Measurements from ENCODE around the gene CDKL4. TPM values are rescaled to one million over a fixed set of nuclear protein-coding genes. Genes with fewer than 3 reads are reported as not detected.

CDKL4 gene
- total RNA-seq, 4 donors from 2014 or later: 0.48 to 1.5 TPM; not detected in 2

DNA sequence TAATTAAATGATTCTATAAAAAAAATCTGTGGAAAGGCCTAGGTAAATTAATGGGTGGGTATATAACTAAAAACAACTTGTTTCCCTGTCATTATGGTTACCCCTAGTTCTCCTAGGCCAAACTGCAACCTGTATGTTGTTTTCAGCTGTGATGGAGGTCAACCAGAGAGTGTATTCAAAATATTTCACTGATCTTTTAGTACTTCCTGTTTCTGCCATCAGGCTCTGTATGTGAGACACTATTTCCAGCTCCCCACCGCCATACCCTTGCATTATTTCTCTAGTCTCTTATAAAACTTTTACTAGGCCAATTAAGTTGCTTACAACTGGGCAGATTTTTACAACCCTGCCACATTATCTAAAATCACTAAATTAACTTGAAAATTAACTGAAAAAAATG lies 21.0 kb upstream of the CDKL4 start:
- H3K4me3 ChIP-seq: no peak overlapping the region
- WGBS: 86% methylated on average over 1 of the region's 1 CpG
- DNase-seq (ENCODE audit: low spot score in 2 of 2): no peak

DNA sequence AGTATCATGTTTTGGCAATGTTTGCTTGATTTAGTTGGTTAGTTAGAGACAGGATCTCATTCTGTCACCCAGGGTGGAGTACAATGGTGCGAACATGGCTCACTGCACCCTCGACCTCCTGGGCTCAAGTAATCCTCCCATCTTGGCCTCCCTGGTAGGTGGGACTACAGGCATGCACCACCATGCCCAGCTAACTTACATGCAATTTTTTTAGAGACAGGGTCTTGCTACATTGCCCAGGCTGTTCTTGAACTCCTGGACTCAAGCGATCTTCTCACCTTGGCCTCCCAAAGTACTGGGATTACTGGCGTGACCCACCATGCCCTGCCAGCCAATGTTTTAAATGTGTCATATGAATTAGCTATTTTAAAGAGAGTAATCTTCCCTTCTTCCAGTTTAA lies 16.3 kb upstream of the CDKL4 start:
- peaks cover 54% of the 10 kb centered on the region for H3K36me3 ChIP-seq
- H3K4me3 ChIP-seq: no peak overlapping the region
- TF ChIP-seq EP300 (IDR thresholded peaks at IDR 0.05) (no peak), POLR2AphosphoS5 (IDR thresholded peaks at IDR 0.05) (no peak)
- 90% methylated on average over 4 of the region's 4 CpGs for WGBS
- DNase-seq (ENCODE audit: low spot score in 2 of 2): no peak
- no peaks in the 10 kb centered on the region for H3K9me3 ChIP-seq
- no peak overlapping the region for H3K27ac ChIP-seq
- H3K4me1 ChIP-seq: no peaks in the 10 kb centered on the region
- H3K27me3 ChIP-seq: no peaks in the 10 kb centered on the region

More for the DNA sequence above, 21.0 kb upstream of the CDKL4 start:
- no peak for TF ChIP-seq POLR2A (IDR thresholded peaks at IDR 0.05)
- TF ChIP-seq POLR2AphosphoS5 (IDR thresholded peaks at IDR 0.05): no peak
- no peak for TF ChIP-seq EP300 (IDR thresholded peaks at IDR 0.05)
- TF ChIP-seq, protein P1, sequence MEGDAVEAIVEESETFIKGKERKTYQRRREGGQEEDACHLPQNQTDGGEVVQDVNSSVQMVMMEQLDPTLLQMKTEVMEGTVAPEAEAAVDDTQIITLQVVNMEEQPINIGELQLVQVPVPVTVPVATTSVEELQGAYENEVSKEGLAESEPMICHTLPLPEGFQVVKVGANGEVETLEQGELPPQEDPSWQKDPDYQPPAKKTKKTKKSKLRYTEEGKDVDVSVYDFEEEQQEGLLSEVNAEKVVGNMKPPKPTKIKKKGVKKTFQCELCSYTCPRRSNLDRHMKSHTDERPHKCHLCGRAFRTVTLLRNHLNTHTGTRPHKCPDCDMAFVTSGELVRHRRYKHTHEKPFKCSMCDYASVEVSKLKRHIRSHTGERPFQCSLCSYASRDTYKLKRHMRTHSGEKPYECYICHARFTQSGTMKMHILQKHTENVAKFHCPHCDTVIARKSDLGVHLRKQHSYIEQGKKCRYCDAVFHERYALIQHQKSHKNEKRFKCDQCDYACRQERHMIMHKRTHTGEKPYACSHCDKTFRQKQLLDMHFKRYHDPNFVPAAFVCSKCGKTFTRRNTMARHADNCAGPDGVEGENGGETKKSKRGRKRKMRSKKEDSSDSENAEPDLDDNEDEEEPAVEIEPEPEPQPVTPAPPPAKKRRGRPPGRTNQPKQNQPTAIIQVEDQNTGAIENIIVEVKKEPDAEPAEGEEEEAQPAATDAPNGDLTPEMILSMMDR (IDR thresholded peaks at IDR 0.05): no peak
- peaks cover 24% of the 10 kb centered on the region for H3K36me3 ChIP-seq
- H3K4me1 ChIP-seq: no peaks in the 10 kb centered on the region
- H3K9me3 ChIP-seq: no peaks in the 10 kb centered on the region
- H3K27me3 ChIP-seq: no peaks in the 10 kb centered on the region
- H3K27ac ChIP-seq: no peak overlapping the region

DNA sequence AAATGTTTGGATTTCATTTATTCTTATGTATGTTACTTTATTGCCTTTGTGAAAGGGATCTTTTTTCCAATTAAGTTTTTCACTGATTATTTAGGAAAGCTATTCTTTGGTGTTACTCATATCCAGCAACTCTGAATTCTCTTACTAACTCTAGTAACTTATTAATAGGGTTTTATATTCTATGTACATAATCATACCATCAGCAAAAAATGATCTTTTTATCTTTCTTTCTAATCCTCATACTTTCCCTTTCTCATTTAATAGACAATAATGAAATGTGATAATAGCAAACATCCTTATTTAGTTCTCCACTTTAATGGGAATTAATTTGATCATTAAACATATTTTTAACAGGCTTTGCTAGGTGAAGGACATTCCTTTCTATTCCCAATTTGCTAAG lies 12.3 kb upstream of the CDKL4 start:
- TF ChIP-seq POLR2AphosphoS5 (IDR thresholded peaks at IDR 0.05): no peak
- TF ChIP-seq POLR2A (IDR thresholded peaks at IDR 0.05): no peak
- TF ChIP-seq EP300 (IDR thresholded peaks at IDR 0.05): no peak
- TF ChIP-seq, protein P1 (IDR thresholded peaks at IDR 0.05): no peak
- peaks cover 74% of the 10 kb centered on the region for H3K36me3 ChIP-seq

DNA sequence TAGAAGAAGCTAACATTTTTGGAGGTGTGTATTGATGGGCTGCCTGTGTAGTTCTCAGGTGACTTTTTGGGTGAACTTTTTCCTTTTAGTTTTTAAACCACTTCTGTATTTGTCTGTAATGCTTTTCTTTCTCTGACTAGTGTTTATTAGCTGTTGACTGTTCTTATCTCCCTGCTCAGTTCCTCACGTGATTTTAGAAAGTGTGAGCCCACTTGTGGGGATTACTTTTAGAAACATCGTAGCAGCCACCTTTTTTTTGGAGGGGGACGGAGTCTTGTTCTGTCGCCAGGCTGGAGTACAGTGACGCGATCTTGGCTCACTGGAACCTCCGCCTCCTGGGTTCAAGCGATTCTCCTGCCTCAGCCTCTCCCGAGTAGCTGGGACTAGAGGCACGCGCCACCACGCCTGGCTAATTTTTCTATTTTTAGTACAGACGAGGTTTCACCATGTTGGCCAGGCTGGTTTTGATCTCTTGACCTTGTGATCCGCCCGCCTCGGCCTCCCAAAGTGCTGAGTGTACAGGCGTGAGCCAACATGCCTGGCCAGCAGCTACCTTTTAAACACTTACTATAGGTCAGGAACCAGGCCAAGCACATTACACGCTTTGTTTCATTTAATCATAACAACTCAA lies 9.2 kb upstream of the CDKL4 start:
- Histone ChIP-seq H3K9me3 (no peaks in the 10 kb centered on the region), H3K27me3 (no peaks in the 10 kb centered on the region), H3K36me3 (peaks cover 62% of the 10 kb centered on the region), H3K4me1 (no peaks in the 10 kb centered on the region), H3K27ac (no peak overlapping the region), H3K4me3 (no peak overlapping the region)
- TF ChIP-seq EP300 (IDR thresholded peaks at IDR 0.05) (no peak), POLR2A (IDR thresholded peaks at IDR 0.05) (no peak), POLR2AphosphoS5 (IDR thresholded peaks at IDR 0.05) (no peak)
- TF ChIP-seq, protein P1 (IDR thresholded peaks at IDR 0.05): no peak
- WGBS: 92% methylated on average over 18 of the region's 18 CpGs
- DNase-seq (ENCODE audit: low spot score in 2 of 2): no peak

More for the DNA sequence above, 12.3 kb upstream of the CDKL4 start:
- no peak overlapping the region for H3K4me3 ChIP-seq
- no peaks in the 10 kb centered on the region for H3K4me1 ChIP-seq
- no peak for DNase-seq (ENCODE audit: low spot score in 2 of 2)
- H3K27ac ChIP-seq: no peak overlapping the region
- H3K27me3 ChIP-seq: no peaks in the 10 kb centered on the region
- H3K9me3 ChIP-seq: no peaks in the 10 kb centered on the region

DNA sequence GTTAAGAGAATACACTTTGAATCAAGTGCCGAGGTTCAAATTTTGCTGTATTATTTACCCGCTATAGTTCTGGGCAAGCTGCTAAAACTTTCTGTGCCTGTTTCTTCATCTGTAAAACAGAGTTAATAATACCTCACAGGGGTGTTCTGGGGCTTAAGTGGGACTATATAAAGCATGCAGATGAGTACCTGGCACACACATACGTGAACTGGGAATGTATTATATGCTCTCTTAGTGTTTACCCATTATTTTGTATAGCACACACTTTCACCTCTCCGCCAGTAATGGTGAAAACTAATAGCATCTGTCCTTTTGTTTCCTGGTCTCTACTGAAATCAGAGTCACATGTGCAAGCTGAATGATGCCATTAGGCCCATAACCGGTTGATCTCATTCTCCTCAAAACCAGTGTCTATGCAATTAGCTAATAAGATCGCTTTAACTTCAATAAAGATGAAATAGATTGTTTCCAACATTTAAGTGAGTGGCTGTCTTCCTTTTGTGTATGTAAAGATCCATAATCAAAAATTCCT lies 3.8 kb upstream of the CDKL4 start:
- Histone ChIP-seq H3K27ac (no peak overlapping the region), H3K9me3 (no peaks in the 10 kb centered on the region), H3K27me3 (no peaks in the 10 kb centered on the region), H3K4me1 (no peaks in the 10 kb centered on the region), H3K4me3 (no peak overlapping the region), H3K36me3 (peaks cover 29% of the 10 kb centered on the region)
- 91% methylated on average over 6 of the region's 6 CpGs for WGBS
- DNase-seq (ENCODE audit: low spot score in 2 of 2): no peak
- no peak for TF ChIP-seq POLR2AphosphoS5 (IDR thresholded peaks at IDR 0.05)
- no peak for TF ChIP-seq POLR2A (IDR thresholded peaks at IDR 0.05)
- TF ChIP-seq, protein P1 (IDR thresholded peaks at IDR 0.05): no peak
- TF ChIP-seq EP300 (IDR thresholded peaks at IDR 0.05): no peak

Data from suprapubic skin (tissue), 4 donors.